Upper lobe of right lung (tissue), 1 donor: ENCODE results near the gene RBM22. TPM values are rescaled to one million over a fixed set of nuclear protein-coding genes. Genes with fewer than 3 reads are reported as not detected.

Experiments used
- ATAC-seq: fragments of 200-7000 bp; cut with Tn5 transposase; one replicate; pipeline ENCODE4 v1.9.1; 2020; ENCODE audit warnings: mild to moderate bottlenecking, moderate library complexity
- DNase-seq: peaks from one replicate; pipeline ENCODE4 v3.0.0-alpha.2; 2020
- H3K27ac ChIP-seq: fragments of 200-600 bp; one replicate; pipeline ENCODE4 v1.8.0; 2022
- H3K27me3 ChIP-seq: fragments of 200-600 bp; one replicate; pipeline ENCODE4 v1.8.0; 2022; ENCODE audit warnings: mild to moderate bottlenecking
- H3K36me3 ChIP-seq: fragments of 200-600 bp; one replicate; pipeline ENCODE4 v1.8.0; 2022
- H3K4me1 ChIP-seq: fragments of 200-600 bp; one replicate; pipeline ENCODE4 v1.8.0; 2022
- H3K4me3 ChIP-seq: fragments of 200-600 bp; one replicate; pipeline ENCODE4 v1.8.0; 2022; ENCODE audit warnings: mild to moderate bottlenecking
- H3K9me3 ChIP-seq: fragments of 200-600 bp; one replicate; pipeline ENCODE4 v1.8.0; 2022
- intact Hi-C: fragments of 100-400 bp; cut with DNase I; formaldehyde crosslinking; loops from one replicate; pipeline ENCODE4 v1.11.0; 2022
- total RNA-seq: library from RNA; stranded (reverse); fragmentation: NEBNext Ultra II Directional; extraction: Animal tissue kit (Norgen Biotek cat#: 25700); gene quantifications from one replicate; pipeline ENCODE4 v1.2.1, GENCODE V29; 2021
- TF ChIP-seq, protein P1 (sequence below): fragments of 200-600 bp; IDR thresholded peaks from one replicate; pipeline ENCODE4 v1.8.0; 2022; ENCODE audit warnings: antibody characterized with exemption
- donor health status: DM: no; HTN: yes; CAD: no; lungs with severe emphysema.

RBM22 gene
- total RNA-seq, 1 donor from 2014 or later, result 51.2 TPM

DNA sequence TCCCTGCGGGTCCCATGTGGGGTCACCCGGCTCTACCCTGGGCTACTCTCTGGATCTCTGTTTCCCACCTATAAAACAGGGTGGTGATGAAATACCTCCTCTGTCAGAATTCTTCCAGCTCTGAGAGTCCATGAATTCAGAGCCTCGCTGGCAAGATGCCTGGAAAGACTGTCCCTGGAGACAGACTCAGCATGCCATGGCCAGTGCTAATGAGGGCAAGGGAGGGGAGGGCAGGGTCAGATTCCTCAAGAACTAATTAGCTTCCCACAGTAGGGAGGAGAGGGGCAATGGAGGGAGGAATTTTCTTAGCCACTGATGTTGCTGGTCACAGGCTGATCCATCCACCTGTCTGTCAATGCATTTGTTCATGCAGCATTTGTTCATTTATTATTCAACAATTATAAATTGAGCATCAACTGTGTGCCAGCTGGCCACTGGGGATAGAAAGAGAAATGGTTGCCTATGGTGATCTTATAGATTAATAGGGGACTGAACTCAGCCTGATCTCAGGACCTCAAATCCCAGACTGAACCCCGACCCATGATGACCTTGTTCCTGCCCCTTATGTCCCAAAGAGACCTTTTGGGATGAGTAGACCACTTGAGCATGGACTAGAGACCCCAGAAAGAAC is 55.7 kb downstream of the RBM22 start:
- Histone ChIP-seq H3K9me3 (no peaks in the 10 kb centered on the region), H3K4me3 (no peak overlapping the region), H3K36me3 (peaks cover 21% of the 10 kb centered on the region), H3K27ac (peak overlapping the region; percentile 25), H3K27me3 (no peaks in the 10 kb centered on the region), H3K4me1 (peaks cover 64% of the 10 kb centered on the region)
- TF ChIP-seq, protein P1, sequence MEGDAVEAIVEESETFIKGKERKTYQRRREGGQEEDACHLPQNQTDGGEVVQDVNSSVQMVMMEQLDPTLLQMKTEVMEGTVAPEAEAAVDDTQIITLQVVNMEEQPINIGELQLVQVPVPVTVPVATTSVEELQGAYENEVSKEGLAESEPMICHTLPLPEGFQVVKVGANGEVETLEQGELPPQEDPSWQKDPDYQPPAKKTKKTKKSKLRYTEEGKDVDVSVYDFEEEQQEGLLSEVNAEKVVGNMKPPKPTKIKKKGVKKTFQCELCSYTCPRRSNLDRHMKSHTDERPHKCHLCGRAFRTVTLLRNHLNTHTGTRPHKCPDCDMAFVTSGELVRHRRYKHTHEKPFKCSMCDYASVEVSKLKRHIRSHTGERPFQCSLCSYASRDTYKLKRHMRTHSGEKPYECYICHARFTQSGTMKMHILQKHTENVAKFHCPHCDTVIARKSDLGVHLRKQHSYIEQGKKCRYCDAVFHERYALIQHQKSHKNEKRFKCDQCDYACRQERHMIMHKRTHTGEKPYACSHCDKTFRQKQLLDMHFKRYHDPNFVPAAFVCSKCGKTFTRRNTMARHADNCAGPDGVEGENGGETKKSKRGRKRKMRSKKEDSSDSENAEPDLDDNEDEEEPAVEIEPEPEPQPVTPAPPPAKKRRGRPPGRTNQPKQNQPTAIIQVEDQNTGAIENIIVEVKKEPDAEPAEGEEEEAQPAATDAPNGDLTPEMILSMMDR, result no peak
- intact Hi-C loops, result no loop called here
- ATAC-seq (no peak), DNase-seq (no peak)

DNA sequence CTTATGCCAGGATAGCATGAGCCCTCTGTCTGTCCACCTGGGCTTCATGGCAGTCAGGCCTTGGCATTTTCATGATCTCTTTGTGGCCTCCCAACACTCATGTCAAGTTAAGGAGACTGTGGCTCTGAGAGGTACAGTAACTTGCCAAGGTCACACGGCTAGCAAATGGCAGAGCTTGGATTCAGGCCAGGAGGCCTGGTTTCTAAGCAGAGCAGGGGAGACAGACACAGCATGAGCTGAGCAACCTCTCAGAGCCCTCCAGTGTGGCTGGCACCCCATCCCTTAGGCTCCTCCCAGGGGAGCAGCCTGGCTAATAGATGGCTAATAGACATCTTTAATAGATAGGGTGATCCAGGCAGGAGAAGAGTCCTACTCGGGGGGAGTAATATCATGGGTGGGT is 56.3 kb downstream of the RBM22 start:
- intact Hi-C loops, result no loop called here
- Histone ChIP-seq H3K9me3 (no peaks in the 10 kb centered on the region), H3K4me3 (no peak overlapping the region), H3K36me3 (peaks cover 17% of the 10 kb centered on the region), H3K27ac (peak overlapping the region; percentile 25), H3K27me3 (no peaks in the 10 kb centered on the region), H3K4me1 (peaks cover 71% of the 10 kb centered on the region)
- ATAC-seq (no peak), DNase-seq (no peak)
- TF ChIP-seq, protein P1, result no peak

DNA sequence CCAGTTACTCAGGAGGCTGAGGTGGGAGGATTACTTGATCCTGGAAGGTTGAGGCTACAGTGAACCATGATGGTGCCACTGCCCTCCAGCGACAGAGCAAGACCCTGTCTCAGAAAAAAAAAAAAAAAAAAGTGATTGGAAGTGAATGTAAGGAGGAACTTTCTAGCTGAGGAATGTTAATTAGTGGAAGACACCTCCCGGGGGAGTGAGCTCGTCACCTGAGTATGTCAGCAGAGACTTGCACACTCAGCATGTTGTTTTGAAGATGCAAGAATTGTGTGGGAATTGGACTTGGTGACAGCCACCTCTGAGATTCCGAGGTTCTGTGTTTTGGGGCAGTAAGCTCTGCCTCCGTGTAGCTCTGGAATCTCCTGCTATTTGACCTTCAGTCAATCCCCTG is 56.8 kb downstream of the RBM22 start:
- Histone ChIP-seq H3K27me3 (no peaks in the 10 kb centered on the region), H3K36me3 (peaks cover 12% of the 10 kb centered on the region), H3K4me3 (no peak overlapping the region), H3K4me1 (peaks cover 75% of the 10 kb centered on the region), H3K9me3 (no peaks in the 10 kb centered on the region), H3K27ac (peak overlapping the region; percentile 86)
- TF ChIP-seq, protein P1, result no peak
- DNase-seq, result no peak
- intact Hi-C loops, result no loop called here
- ATAC-seq, result no peak

DNA sequence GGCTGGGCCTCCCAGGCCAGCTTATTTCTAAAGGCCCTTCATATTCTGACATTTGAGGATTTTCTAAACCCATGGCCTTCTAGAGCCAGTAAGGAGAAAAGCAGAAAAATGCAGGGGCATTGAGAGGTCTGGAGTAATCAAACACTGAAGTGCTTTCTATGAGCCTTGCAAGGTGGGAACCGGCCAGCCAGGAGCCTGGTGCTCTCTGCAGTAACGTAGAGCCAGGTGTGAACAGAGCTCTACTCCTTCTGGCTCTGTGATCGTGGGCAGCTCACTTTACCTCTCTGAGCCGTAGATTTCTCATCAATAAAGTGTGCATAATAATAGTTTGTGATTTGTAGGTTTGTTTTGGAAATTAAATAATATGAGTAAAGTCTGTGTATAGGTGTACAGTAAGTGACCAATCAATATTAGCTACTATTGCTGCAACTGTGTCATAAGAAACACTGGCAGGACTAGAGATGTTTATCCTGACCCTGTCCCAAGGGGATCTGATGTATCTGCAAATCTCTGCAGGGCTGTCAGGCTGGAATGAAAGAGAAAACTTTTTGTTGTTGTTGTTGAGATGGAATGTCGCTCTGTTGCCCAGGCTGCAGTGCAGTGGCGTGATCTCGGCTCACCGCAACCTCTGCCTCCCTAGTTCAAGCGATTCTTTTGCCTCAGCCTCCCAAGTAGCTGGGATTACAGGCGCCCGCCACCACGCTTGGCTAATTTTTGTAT is 57.7 kb downstream of the RBM22 start:
- H3K9me3 ChIP-seq, result no peaks in the 10 kb centered on the region
- H3K27me3 ChIP-seq, result no peaks in the 10 kb centered on the region
- H3K36me3 ChIP-seq, result peaks cover 3% of the 10 kb centered on the region
- ATAC-seq (no peak), DNase-seq (no peak)
- intact Hi-C loops, result no loop called here
- peak overlapping the region; percentile 86 for H3K27ac ChIP-seq
- peaks cover 84% of the 10 kb centered on the region for H3K4me1 ChIP-seq
- peak overlapping the region; percentile 46 for H3K4me3 ChIP-seq
- TF ChIP-seq, protein P1, result no peak

DNA sequence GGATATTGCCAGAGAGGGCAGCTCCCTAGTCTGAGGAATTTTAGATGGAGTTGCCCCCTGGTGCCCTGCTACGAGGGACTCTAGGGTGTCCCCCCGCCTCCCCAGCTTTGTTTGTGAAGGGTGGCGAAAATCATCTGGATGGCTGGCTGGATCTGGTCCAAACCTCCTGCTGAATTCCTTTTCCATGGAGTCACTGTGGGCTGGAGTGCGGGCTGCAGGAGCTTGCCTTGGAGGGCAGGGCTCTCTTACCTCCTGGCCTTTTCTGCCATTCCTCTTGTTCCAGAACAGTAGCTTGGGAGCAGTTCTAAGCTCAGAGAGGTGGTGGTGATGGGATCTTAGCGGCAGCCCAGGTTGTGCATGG is 58.3 kb downstream of the RBM22 start:
- H3K27ac ChIP-seq, result peak overlapping the region; percentile 86
- H3K4me1 ChIP-seq, result peaks cover 82% of the 10 kb centered on the region
- H3K27me3 ChIP-seq, result no peaks in the 10 kb centered on the region
- H3K9me3 ChIP-seq, result no peaks in the 10 kb centered on the region
- DNase-seq, result peak; percentile 76
- H3K36me3 ChIP-seq, result no peaks in the 10 kb centered on the region
- TF ChIP-seq, protein P1, result no peak
- H3K4me3 ChIP-seq, result peak overlapping the region; percentile 46
- intact Hi-C loops, result no loop called here
- ATAC-seq, result peak; percentile 60
